Mesenteric fat pad (tissue), 1 donor: Measurements from ENCODE around the gene TC2N. TPM values are rescaled to one million over a fixed set of nuclear protein-coding genes. Genes with fewer than 3 reads are reported as not detected.
"Not testable (repeated sequence)": the region's sequence is repeated elsewhere in the genome, so short reads cannot be mapped to it uniquely, and the experiment has no call there.

Experiments
- DNase-seq: peaks from one replicate; pipeline ENCODE4 v3.0.0-alpha.2; 2020; ENCODE audit warnings: low spot score
- total RNA-seq: library from RNA; stranded (reverse); fragmentation: NEBNext Ultra II Directional; extraction: Animal tissue kit (Norgen Biotek cat#: 25700); gene quantifications from one replicate; pipeline ENCODE4 v1.2.1, GENCODE V29; 2021
- donor health status: DM: yes; HTN: yes; CAD: no.

Gene TC2N
- total RNA-seq, 1 donor from 2014 or later, result 19.0 TPM

GRCh38 chr14:91870001-91870400, 2.7 kb upstream of the TC2N start:
- DNase-seq, result no peak

GRCh38 chr14:91869556-91869955, 2.2 kb upstream of the TC2N start:
- DNase-seq, result no peak

GRCh38 chr14:91866511-91867295, 633 bp downstream of the TC2N start:
- no peak for DNase-seq

GRCh38 chr14:91866061-91866460, 1.3 kb downstream of the TC2N start:
- DNase-seq, result no peak

- no peak for DNase-seq
These were observed 4.9 kb downstream of the TC2N start for GRCh38 chr14:91862417-91862816.

- DNase-seq, result no peak
These were observed 6.2 kb downstream of the TC2N start for GRCh38 chr14:91861091-91861490.

- no peak for DNase-seq
These were observed 7.1 kb downstream of the TC2N start for GRCh38 chr14:91860238-91860637.

- DNase-seq, result no peak
These were observed 8.6 kb downstream of the TC2N start for GRCh38 chr14:91858536-91859275.

GRCh38 chr14:91857614-91858013, 9.7 kb downstream of the TC2N start:
- DNase-seq, result no peak

- no peak for DNase-seq
These were observed 12.9 kb downstream of the TC2N start for GRCh38 chr14:91854327-91854934.

GRCh38 chr14:91851563-91851962, 15.8 kb downstream of the TC2N start:
- DNase-seq, result no peak

- no peak for DNase-seq
These were observed 18.8 kb downstream of the TC2N start for GRCh38 chr14:91848504-91849001.

- DNase-seq, result no peak
These were observed 19.6 kb downstream of the TC2N start for GRCh38 chr14:91847693-91848092.

GRCh38 chr14:91845652-91846051, 21.7 kb downstream of the TC2N start:
- DNase-seq, result no peak

- DNase-seq, result not testable (repeated sequence)
These were observed 22.3 kb downstream of the TC2N start for GRCh38 chr14:91845056-91845455.

- DNase-seq, result no peak
These were observed 23.3 kb downstream of the TC2N start for GRCh38 chr14:91844029-91844428.

- no peak for DNase-seq
These were observed 23.9 kb downstream of the TC2N start for GRCh38 chr14:91843437-91843836.

GRCh38 chr14:91841065-91841464, 26.3 kb downstream of the TC2N start:
- no peak for DNase-seq

- no peak for DNase-seq
These were observed 27.6 kb downstream of the TC2N start for GRCh38 chr14:91839749-91840148.

GRCh38 chr14:91837076-91837475, 30.3 kb downstream of the TC2N start:
- no peak for DNase-seq

GRCh38 chr14:91835920-91836843, 31.2 kb downstream of the TC2N start:
- DNase-seq, result peak; percentile 91
